Lower leg skin (tissue), 4 donors: Measurements from ENCODE around the gene MAN1A1. TPM values are rescaled to one million over a fixed set of nuclear protein-coding genes. Genes with fewer than 3 reads are reported as not detected.

Experiments
- DNase-seq, 2 donors: peaks; one replicate each; pipeline ENCODE4 v3.0.0-alpha.2; 2019; ENCODE audit warnings: low spot score in 2 of 2
- H3K4me3 ChIP-seq: fragments of 200-600 bp; sonication (generic); 2 replicates; pipeline ENCODE4 v1.5.1; 2017; ENCODE audit warnings: mild to moderate bottlenecking, low read depth; ENCODE audit not compliant: poor library complexity, severe bottlenecking
- CTCF ChIP-seq, 3 donors: fragments of 450-650 bp; IDR thresholded peaks; one replicate each; pipeline ENCODE4 v1.5.1; 2016; ENCODE audit warnings: antibody characterized with exemption in 3 of 3, mild to moderate bottlenecking in 3 of 3, moderate library complexity in 2 of 3
- POLR2A ChIP-seq, 2 donors: fragments of 450-650 bp; IDR thresholded peaks; one replicate each; pipeline ENCODE4 v1.6.1; 2016 to 2017; ENCODE audit warnings: antibody characterized with exemption in 2 of 2, mild to moderate bottlenecking in 1 of 2, moderate library complexity in 1 of 2
- WGBS, 2 donors: methylation state at CpG; one replicate each; pipeline ENCODE4 v1.1.5; 2018; 5-methylcytosine and 5-hydroxymethylcytosine counted together
- intact Hi-C: fragments of 100-400 bp; cut with DNase I; formaldehyde crosslinking; loops from one replicate; pipeline ENCODE4 v1.15.0; 2023; ENCODE audit warnings: low total_unique reads
- total RNA-seq, 4 donors: library from RNA; depleted of rRNA; stranded (reverse); fragments of >200 nt; gene quantifications; one replicate each; pipeline ENCODE4 v1.1.0, GENCODE V29; 2016

MAN1A1 gene
- total RNA-seq, 4 donors from 2014 or later: 33.5 to 85.7 (median 37.1) TPM

GRCh38 chr6:119195204-119195603, 154.4 kb downstream of the MAN1A1 start:
- no peak for DNase-seq
- intact Hi-C loops: no loop called here
- TF ChIP-seq POLR2A (IDR thresholded peaks at IDR 0.05) (no peak), CTCF (IDR thresholded peaks at IDR 0.05) (no peak)
- no peak overlapping the region for H3K4me3 ChIP-seq
- 95 to 97% methylated on average over 2 of the region's 2 CpGs for WGBS, 2 donors

DNA sequence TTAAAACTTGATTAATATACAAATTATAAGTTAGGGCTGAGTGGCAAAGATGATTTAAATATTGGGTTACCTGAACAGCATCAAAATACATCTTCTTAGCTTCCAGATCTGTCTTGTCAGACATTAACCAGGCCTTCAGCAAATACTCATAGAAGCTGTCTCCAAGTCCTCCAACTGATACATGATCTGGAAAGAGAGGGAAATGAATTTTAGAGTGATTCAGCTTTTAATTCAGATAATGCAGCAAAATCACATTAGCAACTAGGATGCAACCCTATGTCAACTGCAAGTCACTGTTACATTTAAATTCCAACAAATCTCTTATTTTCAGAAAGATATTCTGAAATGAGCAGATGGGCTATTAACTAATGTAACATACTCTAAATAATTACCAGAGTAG, 155.9 kb downstream of the MAN1A1 start:
- TF ChIP-seq CTCF (IDR thresholded peaks at IDR 0.05) (no peak), POLR2A (IDR thresholded peaks at IDR 0.05) (no peak)
- H3K4me3 ChIP-seq: no peak overlapping the region
- DNase-seq: no peak
- intact Hi-C loops: no loop called here

- intact Hi-C loops: no loop called here
- DNase-seq: no peak
- no peak overlapping the region for H3K4me3 ChIP-seq
- 84 to 88% methylated on average over 3 of the region's 3 CpGs for WGBS, 2 donors
- TF ChIP-seq CTCF (IDR thresholded peaks at IDR 0.05): no peak
- no peak for TF ChIP-seq POLR2A (IDR thresholded peaks at IDR 0.05)
Measured at GRCh38 chr6:119192200-119192599, 157.4 kb downstream of the MAN1A1 start.

DNA sequence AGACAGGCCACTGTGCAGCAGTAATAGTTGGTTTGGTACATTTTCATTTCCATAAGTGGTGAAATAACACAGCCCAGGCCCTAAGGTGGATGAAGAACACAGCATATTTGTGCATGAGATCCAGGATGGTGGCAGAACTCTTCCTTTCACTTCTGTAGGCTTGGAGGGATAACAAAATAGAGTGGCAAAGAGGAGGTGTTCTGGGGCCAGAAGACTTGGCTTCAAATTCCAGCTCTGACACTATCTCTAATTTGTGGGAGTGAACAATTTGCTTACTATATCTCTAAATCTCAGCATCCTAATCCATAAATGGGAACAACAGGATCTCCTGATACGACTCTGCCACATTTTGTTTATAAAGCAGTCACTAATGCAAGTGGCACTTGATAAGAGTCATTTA, 159.4 kb downstream of the MAN1A1 start:
- WGBS, 2 donors: 89 to 97% methylated on average over 1 of the region's 1 CpG
- TF ChIP-seq POLR2A (IDR thresholded peaks at IDR 0.05): no peak
- TF ChIP-seq CTCF (IDR thresholded peaks at IDR 0.05): no peak
- no peak for DNase-seq
- H3K4me3 ChIP-seq: no peak overlapping the region
- intact Hi-C loops: no loop called here

- intact Hi-C loops: no loop called here
- H3K4me3 ChIP-seq: no peak overlapping the region
- WGBS, 2 donors: 70 to 83% methylated on average over 14 of the region's 14 CpGs
- TF ChIP-seq CTCF (IDR thresholded peaks at IDR 0.05) (no peak), POLR2A (IDR thresholded peaks at IDR 0.05) (no peak)
- DNase-seq: no peak
Measured at GRCh38 chr6:119189498-119189897, 160.1 kb downstream of the MAN1A1 start.

GRCh38 chr6:119187596-119187995, 162.0 kb downstream of the MAN1A1 start:
- 74 to 76% methylated on average over 1 of the region's 1 CpG for WGBS, 2 donors
- H3K4me3 ChIP-seq: no peak overlapping the region
- DNase-seq: no peak
- TF ChIP-seq POLR2A (IDR thresholded peaks at IDR 0.05) (no peak), CTCF (IDR thresholded peaks at IDR 0.05) (no peak)
- intact Hi-C loops: no loop called here
